Erythroblast (primary cell): ENCODE data around the gene GSTA5.
"Not testable (repeated sequence)": the region's sequence is repeated elsewhere in the genome, so short reads cannot be mapped to it uniquely, and the experiment has no call there.

Source experiments
- GATA1 ChIP-seq: IDR thresholded peaks from 2 replicates; pipeline ENCODE4 v1.6.1; 2011; ENCODE audit warnings: low read depth, mild to moderate bottlenecking, control low read depth, low read length, moderate library complexity
- POLR2A ChIP-seq: IDR thresholded peaks from 2 replicates; pipeline ENCODE4 v1.6.1; 2011; ENCODE audit warnings: mild to moderate bottlenecking, low read length

- not testable (repeated sequence) for TF ChIP-seq POLR2A, GATA1
Measured at GRCh38 chr6:52782696-52783274, 57.8 kb downstream of the GSTA5 start.
